Cardiac fibroblast (primary cell): Measurements from ENCODE around the gene THSD4.

Experiments used
- DNase-seq, 2 donors: peaks; one replicate each; pipeline versions ENCODE4 v3.0.0 to v3.0.0-alpha.2; 2010; ENCODE audit warnings: low read depth in 2 of 2
- H3K4me3 ChIP-seq, 2 donors: replicated peaks in 1 of 2; 1 replicate in 1 of 2; 2 replicates in 1 of 2; pipeline ENCODE4 v1.5.1; 2011; ENCODE audit warnings: low read depth in 2 of 2, low read length in 2 of 2, mild to moderate bottlenecking in 2 of 2, moderate library complexity in 1 of 2
- CTCF ChIP-seq: IDR thresholded peaks from one replicate; pipeline ENCODE4 v1.5.1; 2011; ENCODE audit warnings: low read depth, mild to moderate bottlenecking, low read length, inconsistent platforms

THSD4 gene

GRCh38 chr15:71702496-71702895 is 587.2 kb downstream of the THSD4 start:
- DNase-seq, result no peak
- H3K4me3 ChIP-seq, result no peak overlapping the region
- TF ChIP-seq CTCF, result no peak

GRCh38 chr15:71705151-71705550 is 589.9 kb downstream of the THSD4 start:
- peak; percentile 20 to 33 for DNase-seq

GRCh38 chr15:71706461-71707229 is 591.4 kb downstream of the THSD4 start:
- no peak for TF ChIP-seq CTCF
- no peak overlapping the region for H3K4me3 ChIP-seq
- no peak for DNase-seq

More at GRCh38 chr15:71705151-71705550, 589.9 kb downstream of the THSD4 start:
- no peak overlapping the region for H3K4me3 ChIP-seq
- no peak for TF ChIP-seq CTCF

GRCh38 chr15:71707230-71708050 is 592.2 kb downstream of the THSD4 start:
- no peak overlapping the region for H3K4me3 ChIP-seq
- TF ChIP-seq CTCF, result no peak
- peak; percentile 9 to 50 for DNase-seq

- no peak overlapping the region for H3K4me3 ChIP-seq
- TF ChIP-seq CTCF, result no peak
- DNase-seq, result no peak
Measured at GRCh38 chr15:71708051-71708429, 592.8 kb downstream of the THSD4 start.

- peak in 1 of 2 donors; percentile 18 for DNase-seq
- no peak for TF ChIP-seq CTCF
- no peak overlapping the region for H3K4me3 ChIP-seq
Measured at GRCh38 chr15:71708741-71709140, 593.5 kb downstream of the THSD4 start.
